ENCODE results near the gene CLEC18B.
"Not testable (repeated sequence)": the region's sequence is repeated elsewhere in the genome, so short reads cannot be mapped to it uniquely, and the experiment has no call there.

Gene CLEC18B

DNA sequence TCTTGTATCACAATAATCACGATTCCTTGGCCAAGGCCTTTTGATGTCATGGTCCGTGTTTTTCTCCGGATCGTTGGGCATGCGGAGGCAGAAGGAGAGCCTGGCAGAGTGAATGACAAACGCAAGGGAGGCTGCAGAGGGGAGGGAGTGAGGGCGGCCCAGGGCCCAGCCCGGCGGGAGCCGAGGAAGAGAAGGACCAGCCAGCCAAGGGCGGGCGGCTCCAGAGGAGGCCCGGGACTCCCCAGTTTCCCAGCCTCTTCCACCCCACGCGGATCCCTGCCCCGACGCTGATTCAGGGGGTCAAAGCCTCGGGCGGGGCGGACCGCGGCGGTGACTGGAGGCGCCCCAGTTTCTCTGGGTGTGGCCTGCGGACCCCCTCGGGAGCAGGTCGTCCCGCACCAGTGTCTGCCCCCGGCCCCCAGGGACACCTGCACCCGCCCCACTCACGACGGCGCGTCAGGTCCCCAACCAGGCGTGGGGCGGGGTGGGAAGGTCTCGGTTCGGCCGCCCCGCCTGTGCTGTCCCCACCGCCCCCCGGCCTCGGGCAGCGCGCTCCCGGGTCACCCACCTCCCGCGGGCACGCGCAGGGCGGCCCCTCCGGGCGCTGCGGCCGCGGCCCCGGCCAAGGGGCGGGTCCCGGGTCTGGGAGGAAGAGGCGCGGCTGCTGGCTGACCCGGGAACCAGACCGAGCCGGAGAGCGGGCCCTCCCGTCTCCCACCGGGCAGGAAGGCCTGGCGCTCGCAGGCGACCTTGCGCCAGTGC lies 14.5 kb downstream of the CLEC18B start:
- FAIRE-seq = not testable (repeated sequence)

- FAIRE-seq = not testable (repeated sequence)
Measured at GRCh38 chr16:74404148-74404933, 16.9 kb downstream of the CLEC18B start.

GRCh38 chr16:74400238-74400637 lies 21.0 kb downstream of the CLEC18B start:
- FAIRE-seq = not testable (repeated sequence)

DNA sequence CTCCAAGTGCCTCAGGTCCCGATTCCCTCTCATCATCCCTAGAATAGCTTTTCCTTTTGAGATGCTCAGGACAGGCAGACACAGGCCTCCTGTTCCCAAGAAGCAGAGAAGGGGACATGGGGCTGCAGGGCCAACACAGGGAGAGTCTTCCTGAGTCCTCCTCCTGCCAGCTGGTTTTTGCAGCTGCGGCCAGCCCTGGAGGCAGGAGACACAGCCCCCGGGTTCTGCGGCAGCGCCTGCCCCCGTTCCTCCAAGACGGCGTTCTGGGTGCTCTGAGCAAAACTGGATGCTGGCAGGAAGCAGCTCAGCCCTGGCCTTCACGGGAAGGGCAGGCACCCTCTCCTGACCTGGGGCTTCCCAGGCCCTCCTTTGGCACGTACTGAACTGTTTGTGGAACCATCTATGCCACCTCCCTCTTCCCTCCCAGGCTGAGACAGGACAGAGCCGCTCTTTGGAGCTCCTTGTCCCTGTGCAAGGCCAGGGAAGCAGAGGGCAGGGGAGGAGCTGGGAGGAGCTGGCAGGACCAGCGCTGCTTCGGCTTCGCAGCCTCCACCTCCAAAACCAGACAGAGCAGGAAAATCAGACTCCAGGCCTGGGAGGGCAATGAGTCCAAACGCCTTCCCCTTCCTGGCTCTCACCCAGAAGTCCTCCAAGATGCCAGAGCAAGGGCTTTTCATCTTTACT lies 22.9 kb downstream of the CLEC18B start:
- FAIRE-seq = not testable (repeated sequence)

- FAIRE-seq = not testable (repeated sequence)
Measured at GRCh38 chr16:74396521-74397017, 24.7 kb downstream of the CLEC18B start.

DNA sequence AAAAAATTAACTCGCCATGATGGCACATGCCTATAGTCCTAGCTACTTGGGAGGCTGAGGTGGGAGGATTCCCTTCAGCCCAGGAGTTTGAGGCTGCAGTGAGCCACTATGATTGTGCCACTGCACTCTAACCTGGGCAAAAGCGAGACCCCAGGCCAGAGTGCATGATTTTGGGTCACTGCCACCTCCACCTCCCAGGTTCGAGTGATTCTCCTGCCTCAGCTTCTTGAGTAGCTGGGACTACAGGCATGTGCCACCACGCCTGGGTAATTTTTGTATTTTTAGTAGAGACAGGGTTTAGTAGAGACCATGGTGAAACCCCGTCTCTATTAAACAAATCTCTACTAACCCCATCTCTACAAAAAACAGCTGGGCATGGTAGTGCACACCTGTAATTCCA lies 26.7 kb downstream of the CLEC18B start:
- FAIRE-seq = not testable (repeated sequence)

DNA sequence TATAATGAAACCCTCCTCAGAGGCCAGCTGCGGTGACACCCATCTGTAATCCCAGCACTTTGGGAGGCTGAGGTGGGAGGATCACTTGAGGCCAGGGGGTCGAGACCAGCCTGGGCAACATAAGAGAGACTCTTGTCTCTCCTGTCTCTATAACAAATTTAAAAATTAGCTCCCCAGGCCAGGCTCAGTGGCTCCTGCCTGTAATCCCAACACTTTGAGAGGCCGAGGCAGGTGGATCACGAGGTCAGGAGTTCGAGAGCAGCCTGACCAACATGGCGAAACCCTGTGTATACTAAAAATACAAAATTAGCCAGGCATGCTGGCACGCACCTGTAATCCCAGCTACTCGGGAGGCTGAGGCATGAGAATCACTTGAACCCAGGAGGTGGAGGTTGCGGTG lies 27.1 kb downstream of the CLEC18B start:
- not testable (repeated sequence) for FAIRE-seq

DNA sequence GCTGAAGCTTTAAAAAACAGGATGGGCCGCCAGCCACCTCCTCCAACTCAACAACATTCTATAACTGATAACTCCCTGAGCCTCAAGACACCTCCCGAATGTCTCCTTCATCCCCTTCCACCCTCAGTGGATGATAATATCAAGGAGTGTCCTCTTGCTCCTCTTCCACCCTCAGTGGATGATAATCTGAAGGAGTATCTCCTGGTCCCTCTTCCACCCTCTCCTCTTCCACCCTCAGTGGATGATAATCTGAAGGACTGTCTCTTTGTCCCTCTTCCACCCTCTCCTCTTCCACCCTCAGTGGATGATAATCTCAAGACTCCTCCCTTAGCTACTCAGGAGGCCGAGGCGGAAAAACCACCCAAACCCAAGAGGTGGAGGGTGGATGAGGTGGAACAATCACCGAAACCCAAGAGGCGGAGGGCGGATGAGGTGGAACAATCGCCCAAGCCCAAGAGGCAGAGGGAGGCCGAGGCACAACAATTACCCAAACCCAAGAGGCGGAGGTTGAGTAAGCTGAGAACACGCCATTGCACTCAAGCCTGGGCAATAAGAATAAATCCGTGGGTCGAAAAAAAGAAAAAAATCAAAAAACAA lies 29.7 kb downstream of the CLEC18B start:
- not testable (repeated sequence) for FAIRE-seq

DNA sequence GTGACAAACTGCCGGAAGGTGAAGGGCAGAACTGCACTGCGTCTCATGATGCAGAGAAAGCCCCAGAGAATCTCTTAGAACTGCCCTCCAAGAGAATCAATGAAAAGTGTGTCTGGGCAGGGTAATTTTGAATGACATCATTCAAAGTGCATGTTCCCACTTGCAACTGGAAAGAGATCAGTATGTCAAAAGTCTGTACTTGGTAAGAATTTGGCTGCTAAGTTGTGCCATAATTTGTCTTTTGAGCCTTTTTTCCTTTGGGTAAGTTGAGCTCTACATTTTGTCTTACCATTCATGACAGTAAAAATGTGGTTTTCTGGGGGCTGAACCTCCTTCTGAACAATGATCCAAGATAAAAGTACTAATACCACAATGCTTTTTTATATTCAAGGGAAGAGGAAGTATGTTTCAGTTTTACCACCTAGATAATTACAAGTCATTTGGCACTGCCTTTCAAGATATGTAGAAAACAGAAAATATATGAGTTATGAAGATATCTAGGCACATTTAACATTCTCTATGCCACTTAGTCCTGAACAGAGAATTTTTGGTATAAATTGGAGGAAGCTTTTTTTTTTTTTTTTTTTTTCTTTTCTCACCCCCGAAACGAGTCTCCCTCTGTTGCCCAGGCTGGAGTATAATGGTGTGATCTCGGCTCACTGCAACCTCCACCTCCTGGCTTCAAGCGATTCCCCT lies 38.8 kb downstream of the CLEC18B start:
- not testable (repeated sequence) for FAIRE-seq

- FAIRE-seq = not testable (repeated sequence)
Measured at GRCh38 chr16:74373847-74374184, 47.5 kb downstream of the CLEC18B start.

GRCh38 chr16:74372953-74373846 lies 48.1 kb downstream of the CLEC18B start:
- no peak for FAIRE-seq

DNA sequence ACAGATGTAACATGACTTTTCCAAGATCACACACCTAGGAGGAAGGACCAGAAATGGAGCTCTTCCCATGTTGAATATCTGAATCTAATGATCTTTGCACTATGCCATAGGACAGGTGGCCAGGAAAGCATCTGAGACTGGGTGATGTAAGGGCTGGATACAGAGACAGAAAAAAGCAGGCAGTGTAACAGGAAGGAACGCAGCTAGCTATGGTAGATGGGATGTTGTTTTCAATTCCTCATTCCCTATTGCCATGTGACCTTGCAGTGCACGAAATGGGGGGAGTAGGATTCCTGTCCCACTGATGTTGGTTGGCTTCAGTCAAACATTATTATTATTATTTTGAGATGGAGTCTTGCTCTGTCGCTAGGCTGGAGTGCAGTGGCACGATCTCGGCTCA lies 48.9 kb downstream of the CLEC18B start:
- FAIRE-seq = no peak

DNA sequence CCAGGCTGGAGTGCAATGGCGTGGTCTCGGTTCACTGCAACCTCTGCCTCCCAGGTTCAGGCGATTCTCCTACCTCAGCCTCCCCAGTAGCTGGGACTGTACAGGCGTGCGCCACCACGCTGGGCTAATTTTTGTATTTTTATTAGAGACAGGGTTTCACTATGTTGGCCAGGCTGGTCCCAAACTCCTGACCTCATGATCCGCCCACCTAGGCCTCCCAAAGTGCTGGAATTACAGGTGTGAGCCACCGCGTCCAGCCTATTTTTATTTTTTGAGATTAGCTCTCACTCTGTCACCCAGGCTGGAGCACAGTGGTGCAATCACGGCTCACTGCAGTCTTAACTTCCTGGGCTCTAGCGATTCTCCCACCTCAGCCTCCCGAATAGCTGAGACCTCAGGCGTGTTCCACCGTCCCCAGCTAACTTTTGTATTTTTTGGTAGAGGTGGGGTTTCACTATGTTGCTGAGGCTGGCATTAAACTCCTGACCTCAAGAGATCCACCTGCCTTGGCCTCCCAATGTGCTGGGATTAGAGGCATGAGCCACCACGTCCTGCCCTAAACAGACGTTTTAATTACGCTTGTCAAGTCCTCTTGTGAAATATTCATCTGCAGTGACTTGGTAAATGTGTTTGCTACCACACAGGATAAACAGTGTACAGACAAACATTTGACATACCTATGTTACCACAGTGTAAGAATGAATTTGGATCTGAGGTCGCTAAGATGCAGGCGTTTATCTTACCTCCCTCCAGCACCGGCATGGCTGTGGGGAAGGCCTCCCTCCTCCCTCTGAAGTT lies 50.7 kb downstream of the CLEC18B start:
- not testable (repeated sequence) for FAIRE-seq

DNA sequence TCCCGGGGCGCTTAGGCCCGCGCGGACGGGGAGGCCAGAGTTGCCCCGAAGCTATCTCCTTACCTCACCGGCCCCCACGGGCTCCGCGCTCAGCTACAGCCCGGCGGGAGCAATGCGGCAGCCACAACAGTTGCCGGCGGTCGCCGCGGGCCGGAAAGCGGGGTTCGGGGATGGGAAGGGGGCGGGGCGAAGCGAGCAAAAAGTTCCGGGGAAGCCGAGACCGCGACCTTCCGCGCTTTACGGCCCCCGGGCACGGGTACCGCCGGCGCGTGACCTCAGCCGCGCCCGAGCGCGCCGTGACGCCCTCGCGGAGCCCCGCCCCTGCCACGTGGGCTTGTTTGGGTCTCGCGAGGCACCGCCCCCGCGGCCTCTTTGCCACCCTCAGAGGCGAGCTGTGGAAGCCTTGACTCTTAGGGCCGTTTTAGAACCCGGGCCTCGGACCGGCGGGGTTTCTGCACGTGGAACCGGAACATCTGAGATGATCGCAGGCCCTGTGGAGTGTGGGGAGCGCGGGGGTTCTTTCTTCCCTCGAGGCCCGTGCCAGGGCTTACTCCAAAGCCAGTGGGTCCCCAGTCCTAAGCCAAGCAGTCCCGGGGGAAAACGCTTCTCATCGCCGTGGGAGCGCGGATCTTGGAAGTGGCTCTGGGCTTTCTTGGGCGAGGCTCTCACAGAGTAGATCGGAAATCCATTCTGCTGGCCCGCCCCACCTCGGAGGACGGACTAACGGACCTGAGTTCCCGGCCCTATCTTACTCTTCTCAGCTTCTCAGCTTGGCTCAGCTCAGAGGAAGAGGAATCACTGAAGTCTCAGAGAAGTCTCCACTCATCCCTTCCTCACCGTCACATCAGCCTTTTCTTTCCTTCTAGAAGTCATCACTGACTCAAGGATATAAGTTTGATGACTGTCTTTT lies 53.0 kb downstream of the CLEC18B start:
- not testable (repeated sequence) for FAIRE-seq

DNA sequence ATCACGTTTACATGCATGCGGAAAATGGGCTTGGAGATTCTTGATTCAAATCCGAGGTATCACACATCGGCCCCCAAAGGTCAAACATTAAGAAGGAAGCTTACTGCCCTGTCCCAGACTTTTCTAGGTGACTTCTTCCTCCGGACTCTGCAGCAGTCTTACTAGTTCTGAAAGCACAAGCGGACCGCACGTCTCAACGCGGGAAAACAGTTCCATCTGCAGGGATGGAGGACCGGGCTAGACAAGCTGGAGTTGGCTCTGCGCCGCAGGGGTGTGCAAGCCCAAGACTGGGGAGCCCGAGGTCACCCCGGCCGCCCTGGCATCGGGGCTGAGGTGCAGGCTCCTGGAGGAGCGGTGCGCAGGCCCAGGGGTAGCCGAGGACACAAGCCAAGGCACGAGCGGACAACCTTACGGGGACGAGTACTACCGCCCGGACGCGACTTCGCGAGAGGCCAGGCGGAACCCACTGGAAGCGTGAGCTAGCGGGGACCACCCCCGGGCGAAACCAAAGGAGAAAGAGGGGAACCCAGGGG lies 53.7 kb downstream of the CLEC18B start:
- FAIRE-seq = not testable (repeated sequence)

- FAIRE-seq = not testable (repeated sequence)
Measured at GRCh38 chr16:74361646-74362610, 59.4 kb downstream of the CLEC18B start.

All from TTC549 (cell line).